K562 (cell line): ENCODE measurements around the gene CTF1. TPM values are rescaled to one million over a fixed set of nuclear protein-coding genes. Genes with fewer than 3 reads are reported as not detected.

Experiments used
- CBFA2T3 ChIP-seq: fragments of 450-650 bp; IDR thresholded peaks from 2 replicates; pipeline ENCODE4 v1.6.1; 2017
- CBX2 ChIP-seq: fragments of 200-600 bp; sonication (generic); IDR thresholded peaks from one replicate; pipeline ENCODE4 v1.6.1; 2012; ENCODE audit warnings: mild to moderate bottlenecking, low read length, inconsistent platforms; ENCODE audit not compliant: insufficient read depth, poor library complexity, severe bottlenecking
- CEBPG ChIP-seq, 3 experiments: fragments of 200-800 bp in 1 of 3; sonication (Bioruptor generic) in 1 of 3; sonication (generic) in 1 of 3; formaldehyde crosslinking in 1 of 3; IDR thresholded peaks in 2 of 3; conservative IDR thresholded peaks in 1 of 3; 2 replicates each; pipeline versions ENCODE4 v1.6.1 to v1.8.0; 2016 to 2022; ENCODE audit warnings: missing compliant biosample characterization in 2 of 3, missing genetic modification characterization in 2 of 3, mild to moderate bottlenecking in 1 of 3, missing genetic modification reagents in 1 of 3
- CHD2 ChIP-seq: IDR thresholded peaks from 2 replicates; pipeline ENCODE4 v1.6.1; 2011; ENCODE audit warnings: low read depth, low read length
- FOSL1 ChIP-seq: fragments of 200-800 bp; sonication (Bioruptor generic); conservative IDR thresholded peaks from 2 replicates; pipeline ENCODE4 v1.6.1; 2016; ENCODE audit warnings: missing genetic modification characterization, missing compliant biosample characterization
- HDAC3 ChIP-seq: fragments of 450-650 bp; IDR thresholded peaks from 2 replicates; pipeline ENCODE4 v1.6.1; 2018; ENCODE audit warnings: borderline replicate concordance, mild to moderate bottlenecking, moderate library complexity; ENCODE audit not compliant: partially characterized antibody
- KLF10 ChIP-seq: fragments of 250-450 bp; sonication (Bioruptor Pico); IDR thresholded peaks from 2 replicates; pipeline ENCODE4 v1.6.1; 2021; ENCODE audit warnings: matching md5 sums
- L3MBTL2 ChIP-seq: fragments of 450-650 bp; IDR thresholded peaks from 2 replicates; pipeline ENCODE4 v1.6.1; 2016; ENCODE audit warnings: mild to moderate bottlenecking, moderate library complexity
- NFIX ChIP-seq: fragments of 250-450 bp; sonication (Bioruptor Pico); IDR thresholded peaks from 2 replicates; pipeline ENCODE4 v1.4.0; 2020; ENCODE audit warnings: low read depth, mild to moderate bottlenecking, moderate library complexity
- PHB ChIP-seq: fragments of 250-450 bp; sonication (Bioruptor Pico); IDR thresholded peaks from 2 replicates; pipeline ENCODE4 v1.5.0; 2021
- RBM22 ChIP-seq: fragments of 200-400 bp; formaldehyde crosslinking; IDR thresholded peaks from 2 replicates; pipeline ENCODE4 v1.6.1; 2018; ENCODE audit warnings: low read length, low read depth; ENCODE audit not compliant: poor library complexity, severe bottlenecking
- RCOR1 ChIP-seq, 2 experiments: IDR thresholded peaks; 2 replicates each; pipeline ENCODE4 v1.6.1; 2012; ENCODE audit warnings: low read depth in 2 of 2, low read length in 2 of 2, borderline replicate concordance in 1 of 2, improper control_type of control experiment in 1 of 2
- RNF219 ChIP-seq: fragments of 250-450 bp; sonication (Bioruptor Pico); IDR thresholded peaks from 2 replicates; pipeline ENCODE4 v1.5.0; 2022; ENCODE audit warnings: mild to moderate bottlenecking
- SFPQ ChIP-seq: fragments of 200-400 bp; formaldehyde crosslinking; IDR thresholded peaks from 2 replicates; pipeline ENCODE4 v1.6.1; 2017; ENCODE audit warnings: mild to moderate bottlenecking, low read depth, low read length, moderate library complexity
- SIN3B ChIP-seq: fragments of 450-650 bp; IDR thresholded peaks from 2 replicates; pipeline ENCODE4 v1.6.1; 2017; ENCODE audit warnings: low read depth, mild to moderate bottlenecking, moderate library complexity
- SMARCA4 ChIP-seq: fragments of 450-650 bp; IDR thresholded peaks from 2 replicates; pipeline ENCODE4 v1.6.1; 2016
- SMARCE1 ChIP-seq: fragments of 450-650 bp; IDR thresholded peaks from 2 replicates; pipeline ENCODE4 v1.7.1; 2016; ENCODE audit warnings: mild to moderate bottlenecking
- TCF3 ChIP-seq: sonication (generic); formaldehyde crosslinking; IDR thresholded peaks from 2 replicates; pipeline ENCODE4 v1.4.0; 2020; ENCODE audit warnings: mild to moderate bottlenecking, missing genetic modification reagents
- ZNF436 ChIP-seq: fragments of 250-450, 450-650 bp; sonication (Bioruptor Pico); formaldehyde crosslinking; IDR thresholded peaks from 2 replicates; pipeline ENCODE4 v1.7.0; 2020; ENCODE audit warnings: mild to moderate bottlenecking
- ZNF444 ChIP-seq: fragments of 250-450 bp; sonication (Bioruptor Pico); IDR thresholded peaks from 2 replicates; pipeline ENCODE4 v1.4.0; 2020; ENCODE audit warnings: mild to moderate bottlenecking, moderate library complexity
- ZNF584 ChIP-seq: fragments of 200-800 bp; sonication (Bioruptor generic); IDR thresholded peaks from 2 replicates; pipeline ENCODE4 v1.6.1; 2016; ENCODE audit warnings: low read depth, mild to moderate bottlenecking, missing genetic modification characterization, missing compliant biosample characterization
- ZNF79 ChIP-seq: fragments of 250-450 bp; sonication (Bioruptor Pico); IDR thresholded peaks from 2 replicates; pipeline ENCODE4 v1.4.0; 2020; ENCODE audit warnings: low read depth, mild to moderate bottlenecking, moderate library complexity
- polyA plus RNA-seq, 8 experiments: library from polyadenylated mRNA; depleted of rRNA in 4 of 8; stranded (reverse) in 5 of 8; unstranded in 3 of 8; fragments of >200 nt; fragmentation: Nextera tagmentation in 2 of 8; fragmentation: Illumina TruSeq in 1 of 8; extraction: Ambion mirVana in 2 of 8; extraction: Trizol in 1 of 8; gene quantifications; 2 replicates each; pipeline versions ENCODE4 v1.2.1 to v1.2.3, GENCODE V29; 2011 to 2014; ENCODE audit warnings: inconsistent platforms in 1 of 8, missing spikeins in 1 of 8
- total RNA-seq, 7 experiments: library from RNA; depleted of rRNA in 6 of 7; stranded (reverse); fragments of >200 nt in 6 of 7; fragmentation: Illumina TruSeq in 2 of 7; extraction: Trizol in 2 of 7; gene quantifications; 2 replicates each; pipeline versions ENCODE4 v1.2.1 to v1.2.3, GENCODE V29; 2011 to 2021; ENCODE audit warnings: low replicate concordance in 1 of 7
- TF ChIP-seq, protein P1 (sequence below): fragments of 450-650 bp; formaldehyde crosslinking; IDR thresholded peaks from 2 replicates; pipeline ENCODE4 v1.4.0; 2022; ENCODE audit warnings: mild to moderate bottlenecking, moderate library complexity

CTF1 gene
- total and polyA plus RNA-seq, 9 of the 15 experiments (the other 6 are each of a cell fraction or from before 2014, with no cell fraction given), result 0.24 to 2.5 (median 0.44) TPM

- TF ChIP-seq ZNF79 (no peak), CBX2 (no peak), ZNF444 (no peak), ZNF584 (no peak), FOSL1 (tag) (peak; percentile 9; the same call in 1 of the 2 replicates), PHB (CRISPR knock-in tag) (peak; percentile 81; the same call in 1 of the 2 replicates), SIN3B (peak; percentile 69), ZNF436 (CRISPR knock-in tag) (no peak), SMARCA4 (no peak), SFPQ (no peak), RBM22 (peak; percentile 86), TCF3 (CRISPR knock-in tag) (peak; percentile 27), SMARCE1 (0 out of 2 replicates have a peak, but pooled peaks have one; percentile 44), KLF10 (no peak), CEBPG (CRISPR knock-in tag; IDR thresholded peaks at IDR 0.05) (peak; percentile 35; the same call in 1 of the 2 replicates), CEBPG (tag; conservative IDR thresholded peaks at IDR 0.05 in 1 of 2, IDR thresholded peaks at IDR 0.05 in 1 of 2) (peak in 1 of 2 experiments; percentile 42; a peak in 1 of 4 replicates), L3MBTL2 (peak; percentile 95), RNF219 (CRISPR knock-in tag) (no peak), CHD2 (0 out of 2 replicates have a peak, but pooled peaks have one; percentile 16), RCOR1 (IDR thresholded peaks at IDR 0.05; ENCODE audit: borderline replicate concordance in 1 of 2, low read depth in 2 of 2, low read length in 2 of 2) (no peak; a peak in 2 of 4 replicates), CBFA2T3 (peak; percentile 24; the same call in 1 of the 2 replicates), NFIX (CRISPR knock-in tag) (no peak), HDAC3 (no peak)
- TF ChIP-seq, protein P1, sequence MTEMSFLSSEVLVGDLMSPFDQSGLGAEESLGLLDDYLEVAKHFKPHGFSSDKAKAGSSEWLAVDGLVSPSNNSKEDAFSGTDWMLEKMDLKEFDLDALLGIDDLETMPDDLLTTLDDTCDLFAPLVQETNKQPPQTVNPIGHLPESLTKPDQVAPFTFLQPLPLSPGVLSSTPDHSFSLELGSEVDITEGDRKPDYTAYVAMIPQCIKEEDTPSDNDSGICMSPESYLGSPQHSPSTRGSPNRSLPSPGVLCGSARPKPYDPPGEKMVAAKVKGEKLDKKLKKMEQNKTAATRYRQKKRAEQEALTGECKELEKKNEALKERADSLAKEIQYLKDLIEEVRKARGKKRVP (CRISPR knock-in tag), result no peak
Observed at GRCh38 chr16:30874821-30875717, 21.3 kb upstream of the CTF1 start (continued).
